ENCODE results near the gene EWSR1.

The EWSR1 gene

GRCh38 chr22:29251981-29252911, 15.8 kb upstream of the EWSR1 start:
- DNase-seq = no peak

GRCh38 chr22:29253561-29254285, 14.3 kb upstream of the EWSR1 start:
- no peak for DNase-seq

- no peak for DNase-seq
Observed at GRCh38 chr22:29254286-29254660, 13.8 kb upstream of the EWSR1 start.

GRCh38 chr22:29255064-29255621, 12.9 kb upstream of the EWSR1 start:
- DNase-seq = no peak

- DNase-seq = no peak
Observed at GRCh38 chr22:29256606-29257325, 11.3 kb upstream of the EWSR1 start.

GRCh38 chr22:29257751-29258181, 10.3 kb upstream of the EWSR1 start:
- no peak for DNase-seq

GRCh38 chr22:29258407-29259252, 9.4 kb upstream of the EWSR1 start:
- no peak for DNase-seq

GRCh38 chr22:29259253-29259899, 8.7 kb upstream of the EWSR1 start:
- DNase-seq = no peak

GRCh38 chr22:29260031-29260560, 8.0 kb upstream of the EWSR1 start:
- no peak for DNase-seq

- no peak for DNase-seq
Observed at GRCh38 chr22:29260601-29261315, 7.3 kb upstream of the EWSR1 start.

- no peak for DNase-seq
Observed at GRCh38 chr22:29263791-29264276, 4.2 kb upstream of the EWSR1 start.

GRCh38 chr22:29265305-29265704, 2.8 kb upstream of the EWSR1 start:
- DNase-seq = no peak

GRCh38 chr22:29265929-29266328, 2.1 kb upstream of the EWSR1 start:
- no peak for DNase-seq

GRCh38 chr22:29266564-29267461, 1.3 kb upstream of the EWSR1 start:
- DNase-seq = no peak

- no peak for DNase-seq
Observed at GRCh38 chr22:29267462-29267857, 608 bp upstream of the EWSR1 start.

GRCh38 chr22:29268511-29269229, 602 bp downstream of the EWSR1 start:
- DNase-seq = no peak

- no peak for DNase-seq
Observed at GRCh38 chr22:29269230-29269604, 1.1 kb downstream of the EWSR1 start.

GRCh38 chr22:29269731-29270474, 1.8 kb downstream of the EWSR1 start:
- DNase-seq = no peak
